H9 (cell line): ENCODE data around the gene ENPP1. TPM values are rescaled to one million over a fixed set of nuclear protein-coding genes. Genes with fewer than 3 reads are reported as not detected.

Experiments
- DNase-seq: peaks from one replicate; pipeline ENCODE4 v3.0.0-alpha.2; 2017
- H2AFZ ChIP-seq: one replicate; pipeline ENCODE4 v1.6.1; 2013; ENCODE audit warnings: mild to moderate bottlenecking, low read length, control low read depth, moderate library complexity
- H2AK5ac ChIP-seq: 2 replicates; pipeline ENCODE4 v1.6.1; 2013; ENCODE audit warnings: low read length, control low read depth, mixed read lengths; ENCODE audit not compliant: insufficient read length
- H2BK120ac ChIP-seq: one replicate; pipeline ENCODE4 v1.6.1; 2013; ENCODE audit warnings: low read depth, mild to moderate bottlenecking, low read length, control low read depth, inconsistent platforms; ENCODE audit not compliant: poor library complexity, severe bottlenecking
- H2BK12ac ChIP-seq: 2 replicates; pipeline ENCODE4 v1.6.1; 2013; ENCODE audit warnings: low read length, control low read depth, mixed read lengths, low read depth; ENCODE audit not compliant: insufficient read length
- H2BK15ac ChIP-seq: 2 replicates; pipeline ENCODE4 v1.6.1; 2013; ENCODE audit warnings: low read depth, low read length, control low read depth
- H2BK20ac ChIP-seq: one replicate; pipeline ENCODE4 v1.6.1; 2013; ENCODE audit warnings: low read depth, mild to moderate bottlenecking, low read length, control low read depth, inconsistent platforms; ENCODE audit not compliant: poor library complexity, severe bottlenecking
- H2BK5ac ChIP-seq: 2 replicates; pipeline ENCODE4 v1.6.1; 2013; ENCODE audit warnings: low read length, control low read depth, mixed read lengths; ENCODE audit not compliant: insufficient read length
- H3K14ac ChIP-seq: 2 replicates; pipeline ENCODE4 v1.6.1; 2013; ENCODE audit warnings: low read length, control low read depth; ENCODE audit not compliant: insufficient read depth
- H3K18ac ChIP-seq: 2 replicates; pipeline ENCODE4 v1.6.1; 2013; ENCODE audit warnings: low read depth, mild to moderate bottlenecking, mixed read lengths, low read length, control low read depth; ENCODE audit not compliant: insufficient read length
- H3K23ac ChIP-seq: 2 replicates; pipeline ENCODE4 v1.6.1; 2013; ENCODE audit warnings: low read length, control low read depth, mixed read lengths, low read depth; ENCODE audit not compliant: insufficient read length
- H3K23me2 ChIP-seq: 2 replicates; pipeline ENCODE4 v1.6.1; 2013; ENCODE audit warnings: low read depth, mild to moderate bottlenecking, mixed read lengths, low read length, control low read depth; ENCODE audit not compliant: insufficient read length, poor library complexity, severe bottlenecking
- H3K27ac ChIP-seq: 2 replicates; pipeline ENCODE4 v1.5.1; 2013; ENCODE audit warnings: low read length, control low read depth, mixed read lengths, low read depth; ENCODE audit not compliant: insufficient read length
- H3K27me3 ChIP-seq: 2 replicates; pipeline ENCODE4 v1.6.1; 2013; ENCODE audit warnings: low read length, control low read depth, inconsistent platforms; ENCODE audit not compliant: insufficient read depth
- H3K4ac ChIP-seq: 2 replicates; pipeline ENCODE4 v1.6.1; 2013; ENCODE audit warnings: low read depth, mild to moderate bottlenecking, control low read depth, inconsistent platforms, low read length, moderate library complexity
- H3K4me1 ChIP-seq: 2 replicates; pipeline ENCODE4 v1.6.1; 2013; ENCODE audit warnings: low read length, control low read depth, inconsistent platforms; ENCODE audit not compliant: insufficient read depth
- H3K4me2 ChIP-seq: 2 replicates; pipeline ENCODE4 v1.6.1; 2013; ENCODE audit warnings: low read length, control low read depth, mixed read lengths; ENCODE audit not compliant: insufficient read length, insufficient read depth
- H3K56ac ChIP-seq: 2 replicates; pipeline ENCODE4 v1.6.1; 2013; ENCODE audit warnings: low read depth, mild to moderate bottlenecking, mixed read lengths, low read length, control low read depth; ENCODE audit not compliant: insufficient read length
- H3K79me1 ChIP-seq: 2 replicates; pipeline ENCODE4 v1.6.1; 2013; ENCODE audit warnings: low read depth, mild to moderate bottlenecking, moderate library complexity, low read length, control low read depth, inconsistent platforms; ENCODE audit not compliant: insufficient read depth, poor library complexity, severe bottlenecking
- H3K79me2 ChIP-seq: 2 replicates; pipeline ENCODE4 v1.6.1; 2013; ENCODE audit warnings: low read length, control low read depth, inconsistent platforms; ENCODE audit not compliant: insufficient read depth
- H3K9ac ChIP-seq: 2 replicates; pipeline ENCODE4 v1.6.1; 2013; ENCODE audit warnings: low read length, control low read depth, mixed read lengths; ENCODE audit not compliant: insufficient read length; ENCODE audit errors: extremely low read depth
- H3K9me3 ChIP-seq: one replicate; pipeline ENCODE4 v1.6.1; 2013; ENCODE audit warnings: low read depth, low read length, inconsistent platforms; ENCODE audit not compliant: control insufficient read depth
- H3T11ph ChIP-seq: one replicate; pipeline ENCODE4 v1.6.1; 2013; ENCODE audit warnings: mild to moderate bottlenecking, low read length, control low read depth, inconsistent platforms
- H4K20me1 ChIP-seq: one replicate; pipeline ENCODE4 v1.6.1; 2013; ENCODE audit not compliant: control insufficient read depth, insufficient read length, insufficient read depth
- H4K5ac ChIP-seq: 2 replicates; pipeline ENCODE4 v1.6.1; 2013; ENCODE audit warnings: low read depth, mild to moderate bottlenecking, mixed read lengths, low read length, control low read depth; ENCODE audit not compliant: insufficient read length
- H4K8ac ChIP-seq: replicated peaks from 2 replicates; pipeline ENCODE4 v1.6.1; 2013; ENCODE audit warnings: low read length, control low read depth, mixed read lengths, low read depth; ENCODE audit not compliant: insufficient read length
- H4K91ac ChIP-seq: 2 replicates; pipeline ENCODE4 v1.6.1; 2013; ENCODE audit warnings: low read depth, mild to moderate bottlenecking, moderate library complexity, mixed read lengths, low read length, control low read depth; ENCODE audit not compliant: insufficient read length
- H3K27ac Mint-ChIP-seq, 3 experiments: 2 replicates in 2 of 3; 3 replicates in 1 of 3; pipeline ENCODE4 v1.8.0; 2020 to 2021; ENCODE audit warnings: mixed read lengths in 3 of 3, mild to moderate bottlenecking in 1 of 3, moderate library complexity in 1 of 3
- H3K27me3 Mint-ChIP-seq: 2 replicates; pipeline ENCODE4 v1.8.0; 2021; ENCODE audit warnings: low read depth, mild to moderate bottlenecking, moderate library complexity, mixed read lengths
- H3K36me3 Mint-ChIP-seq, 3 experiments: 2 replicates in 2 of 3; 3 replicates in 1 of 3; pipeline ENCODE4 v1.8.0; 2020 to 2021; ENCODE audit warnings: low read depth in 3 of 3, mixed read lengths in 3 of 3; ENCODE audit not compliant: insufficient read depth in 1 of 3
- H3K4me1 Mint-ChIP-seq, 2 experiments: 2 replicates each; pipeline ENCODE4 v1.8.0; 2020; ENCODE audit warnings: mixed read lengths in 2 of 2
- H3K4me3 Mint-ChIP-seq, 2 experiments: 2 replicates in 1 of 2; 3 replicates in 1 of 2; pipeline ENCODE4 v1.8.0; 2020 to 2021; ENCODE audit warnings: mild to moderate bottlenecking in 2 of 2, mixed read lengths in 2 of 2, moderate library complexity in 1 of 2
- H3K9me3 Mint-ChIP-seq, 2 experiments: 2 replicates in 1 of 2; 3 replicates in 1 of 2; pipeline ENCODE4 v1.8.0; 2020; ENCODE audit warnings: mild to moderate bottlenecking in 2 of 2, mixed read lengths in 2 of 2, moderate library complexity in 1 of 2
- CTCF ChIP-seq: fragments of 200-600 bp; sonication (generic); conservative IDR thresholded peaks from 3 replicates; pipeline ENCODE4 v1.8.0; 2021; ENCODE audit warnings: antibody characterized with exemption, mild to moderate bottlenecking
- WGBS: extraction: QIAGEN DNeasy Blood & Tissue Kit; methylation state at CpG from one replicate; pipeline ENCODE4 v1.1.7; 2013; ENCODE audit warnings: missing lambda C conversion rate, low lambda C conversion rate, mixed read lengths; ENCODE audit not compliant: insufficient read length; ENCODE audit errors: extremely low coverage; 5-methylcytosine and 5-hydroxymethylcytosine counted together
- total RNA-seq: library from RNA; stranded (reverse); gene quantifications from 2 replicates; pipeline ENCODE4 v1.2.1, GENCODE V29; 2021

Gene ENPP1
- total RNA-seq, 1 experiment from 2014 or later, result 22.5 TPM

- Mint-ChIP-seq H3K9me3 (no peaks in the 10 kb centered on the region), H3K4me1 (peaks cover 15 to 16% of the 10 kb centered on the region in 2 experiments), H3K27ac (no peak overlapping the region; a peak in 2 of 7 replicates), H3K36me3 (no peaks in the 10 kb centered on the region), H3K4me3 (no peak overlapping the region), H3K27me3 (peaks cover 4% of the 10 kb centered on the region)
- Histone ChIP-seq H2AFZ (peak overlapping the region; percentile 89), H3K23me2 (no peaks in the 10 kb centered on the region), H4K91ac (no peak overlapping the region), H3K79me2 (no peaks in the 10 kb centered on the region), H2BK12ac (no peak overlapping the region), H2BK15ac (no peak overlapping the region), H4K5ac (no peak overlapping the region), H3T11ph (no peak overlapping the region), H4K20me1 (no peaks in the 10 kb centered on the region), H2BK20ac (no peak overlapping the region), H2BK120ac (no peak overlapping the region), H3K4me2 (no peak overlapping the region), H3K14ac (no peak overlapping the region), H4K8ac (no peak overlapping the region), H3K4me1 (no peaks in the 10 kb centered on the region), H2AK5ac (no peak overlapping the region), H3K27ac (no peak overlapping the region), H2BK5ac (no peak overlapping the region), H3K79me1 (no peaks in the 10 kb centered on the region), H3K56ac (no peak overlapping the region), H3K23ac (no peak overlapping the region), H3K27me3 (no peaks in the 10 kb centered on the region), H3K18ac (no peak overlapping the region), H3K9me3 (no peaks in the 10 kb centered on the region), H3K9ac (no peak overlapping the region), H3K4ac (no peak overlapping the region)
- WGBS, result no CpG with 5 or more reads among the region's 8 CpGs
- no peak; the same call in 2 of the 3 replicates for TF ChIP-seq CTCF
- no peak for DNase-seq
Measured at GRCh38 chr6:131787766-131788712, 19.8 kb upstream of the ENPP1 start.
